Neural cell (in vitro differentiated cells): ENCODE results near the gene CDH16. TPM values are rescaled to one million over a fixed set of nuclear protein-coding genes. Genes with fewer than 3 reads are reported as not detected.

Source experiments
- H2AFZ ChIP-seq: fragments of 200-600, 300-800 bp; sonication (generic), shearing (Covaris generic); 2 replicates; pipeline ENCODE4 v1.6.0; 2014; ENCODE audit warnings: low read depth, mild to moderate bottlenecking, antibody characterized with exemption, low read length, moderate library complexity
- H3F3A ChIP-seq: fragments of 200-600 bp; shearing (Covaris generic); 2 replicates; pipeline ENCODE4 v1.6.1; 2016; ENCODE audit warnings: mild to moderate bottlenecking, moderate library complexity, mixed read lengths, antibody characterized with exemption, low read length; ENCODE audit not compliant: insufficient read depth, poor library complexity, severe bottlenecking
- H3K27ac ChIP-seq: fragments of 200-600, 300-800 bp; sonication (generic), shearing (Covaris generic); 2 replicates; pipeline ENCODE4 v1.5.1; 2014; ENCODE audit warnings: mild to moderate bottlenecking, low read length, moderate library complexity
- H3K27me3 ChIP-seq: fragments of 300-800, 200-600 bp; sonication (generic), shearing (Covaris generic); 2 replicates; pipeline ENCODE4 v1.6.0; 2014; ENCODE audit warnings: mild to moderate bottlenecking, low read depth, low read length, moderate library complexity; ENCODE audit not compliant: insufficient read depth
- H3K36me3 ChIP-seq: fragments of 300-800, 200-600 bp; sonication (generic), shearing (Covaris generic); 2 replicates; pipeline ENCODE4 v1.5.1; 2014; ENCODE audit warnings: mild to moderate bottlenecking, antibody characterized with exemption, low read length, moderate library complexity; ENCODE audit not compliant: insufficient read depth
- H3K4me2 ChIP-seq: fragments of 300-800, 200-600 bp; sonication (generic), shearing (Covaris generic); 2 replicates; pipeline ENCODE4 v1.6.0; 2014; ENCODE audit warnings: mild to moderate bottlenecking, low read length
- H3K4me3 ChIP-seq: fragments of 300-800, 200-600 bp; sonication (generic), shearing (Covaris generic); 2 replicates; pipeline ENCODE4 v1.5.1; 2014; ENCODE audit warnings: mild to moderate bottlenecking, low read length, moderate library complexity
- H3K79me2 ChIP-seq: fragments of 200-600 bp; shearing (Covaris generic); replicated peaks from 2 replicates; pipeline ENCODE4 v1.6.0; 2014; ENCODE audit warnings: mild to moderate bottlenecking, low read length, moderate library complexity; ENCODE audit not compliant: insufficient read depth
- H3K9ac ChIP-seq: fragments of 300-800, 200-600 bp; sonication (generic), shearing (Covaris generic); 2 replicates; pipeline ENCODE4 v1.6.1; 2016; ENCODE audit warnings: mild to moderate bottlenecking, low read length, mixed read lengths
- H3K9me2 ChIP-seq: fragments of 200-600 bp; shearing (Covaris generic); 2 replicates; pipeline ENCODE4 v1.6.1; 2016; ENCODE audit warnings: mild to moderate bottlenecking, low read length, mixed read lengths; ENCODE audit not compliant: insufficient read depth
- H3K9me3 ChIP-seq: fragments of 200-600, 300-800 bp; sonication (generic), shearing (Covaris generic); 2 replicates; pipeline ENCODE4 v1.6.1; 2016; ENCODE audit warnings: mild to moderate bottlenecking, mixed run types, low read length, moderate library complexity, mixed read lengths
- H4K20me1 ChIP-seq: fragments of 200-600 bp; shearing (Covaris generic); 2 replicates; pipeline ENCODE4 v1.6.1; 2016; ENCODE audit warnings: mild to moderate bottlenecking, mixed run types; ENCODE audit not compliant: insufficient read depth
- CTCF ChIP-seq: fragments of 450-650 bp; IDR thresholded peaks from 2 replicates; pipeline ENCODE4 v1.5.1; 2014; ENCODE audit warnings: antibody characterized with exemption, mild to moderate bottlenecking, moderate library complexity; ENCODE audit not compliant: poor library complexity, severe bottlenecking
- MXI1 ChIP-seq: fragments of 450-650 bp; conservative IDR thresholded peaks from 2 replicates; pipeline ENCODE4 v1.6.1; 2014; ENCODE audit warnings: antibody characterized with exemption, mild to moderate bottlenecking; ENCODE audit not compliant: poor library complexity, severe bottlenecking
- REST ChIP-seq: IDR thresholded peaks from 2 replicates; pipeline ENCODE4 v1.6.1; 2012; ENCODE audit warnings: borderline replicate concordance
- SMC3 ChIP-seq: fragments of 450-650 bp; conservative IDR thresholded peaks from 2 replicates; pipeline ENCODE4 v1.6.1; 2014; ENCODE audit warnings: antibody characterized with exemption, mild to moderate bottlenecking, moderate library complexity; ENCODE audit not compliant: poor library complexity
- TAF1 ChIP-seq: IDR thresholded peaks from 2 replicates; pipeline ENCODE4 v1.6.1; 2012; ENCODE audit warnings: low read depth
- polyA plus RNA-seq: library from polyadenylated mRNA; depleted of rRNA; stranded (reverse); fragments of >200 nt; gene quantifications from 2 replicates; pipeline ENCODE4 v1.2.3, GENCODE V29; 2014

Gene CDH16
- polyA plus RNA-seq, 1 donor from 2014 or later = not detected

DNA sequence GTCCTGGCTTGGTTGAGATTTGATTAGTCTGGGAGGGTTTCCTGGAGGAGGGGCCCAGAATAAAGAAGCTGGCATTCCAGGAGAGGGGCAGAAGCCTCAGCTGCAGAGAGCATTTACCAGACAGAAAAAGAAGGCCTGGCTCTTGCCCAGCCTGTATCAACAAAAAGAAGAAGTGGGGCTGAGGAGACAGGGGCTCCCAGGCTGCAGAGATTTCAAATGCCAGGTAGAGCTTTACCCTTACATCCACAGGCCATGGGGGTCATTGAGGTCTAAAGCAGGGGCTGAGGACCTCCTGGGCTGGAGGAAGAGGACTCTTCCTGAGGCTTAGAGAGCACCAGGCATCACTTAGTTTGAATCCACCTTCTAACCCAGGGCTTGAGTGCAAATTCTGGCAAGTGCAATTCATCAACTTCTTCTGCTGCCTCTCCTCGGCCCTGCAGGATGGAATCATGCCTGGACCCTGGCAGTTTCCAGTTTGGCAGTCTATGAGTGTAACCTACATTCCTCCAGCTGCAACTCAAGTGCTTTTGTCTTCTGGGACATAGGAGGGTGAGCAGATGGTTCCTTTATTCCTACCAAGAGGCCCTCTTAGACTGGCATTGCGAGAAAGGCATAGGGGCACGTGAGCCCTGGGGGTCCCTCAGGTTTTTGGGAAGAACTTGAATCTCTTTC, 59.2 kb downstream of the CDH16 start:
- Histone ChIP-seq H3K9me2 (no peaks in the 10 kb centered on the region), H3K4me2 (no peak overlapping the region), H3K27me3 (no peaks in the 10 kb centered on the region), H3K79me2 (no peaks in the 10 kb centered on the region), H4K20me1 (no peaks in the 10 kb centered on the region), H3K27ac (no peak overlapping the region), H3K9ac (no peak overlapping the region), H3K4me3 (no peak overlapping the region), H3F3A (no peaks in the 10 kb centered on the region), H2AFZ (no peak overlapping the region), H3K9me3 (no peaks in the 10 kb centered on the region), H3K36me3 (no peaks in the 10 kb centered on the region)
- TF ChIP-seq TAF1 = no peak
- no peak for TF ChIP-seq REST
- no peak for TF ChIP-seq SMC3
- no peak for TF ChIP-seq MXI1
- no peak for TF ChIP-seq CTCF

- H3K9me2 ChIP-seq = no peaks in the 10 kb centered on the region
- H3K4me2 ChIP-seq = no peak overlapping the region
- no peak overlapping the region for H2AFZ ChIP-seq
- H3K36me3 ChIP-seq = no peaks in the 10 kb centered on the region
- H3K4me3 ChIP-seq = no peak overlapping the region
- no peaks in the 10 kb centered on the region for H4K20me1 ChIP-seq
- no peaks in the 10 kb centered on the region for H3K79me2 ChIP-seq
- no peaks in the 10 kb centered on the region for H3F3A ChIP-seq
- H3K9ac ChIP-seq = no peak overlapping the region
- no peaks in the 10 kb centered on the region for H3K27me3 ChIP-seq
- no peak for TF ChIP-seq CTCF
- no peak for TF ChIP-seq REST
- TF ChIP-seq MXI1 = no peak
- TF ChIP-seq TAF1 = no peak
- H3K9me3 ChIP-seq = no peaks in the 10 kb centered on the region
- H3K27ac ChIP-seq = no peak overlapping the region
These were observed 59.8 kb downstream of the CDH16 start for GRCh38 chr16:66858740-66859396.

Other genes starting within 250 kb of the CDH16 start
- gene CMTM4, start 222.1 kb downstream of the CDH16 start, polyA plus RNA-seq = 26.1 and 27.2 TPM in 2 replicates
- gene DYNC1LI2, start 167.3 kb downstream of the CDH16 start, polyA plus RNA-seq = 237 and 249 TPM in 2 replicates
- gene TERB1, start 117.3 kb downstream of the CDH16 start, polyA plus RNA-seq = 0.38 TPM in 1 of 2 replicates, not detected in the other
- gene NAE1, start 87.9 kb downstream of the CDH16 start, polyA plus RNA-seq = 209 and 227 TPM in 2 replicates
- not detected in 2 replicates for gene CA7, start 74.5 kb downstream of the CDH16 start, polyA plus RNA-seq
- 3.0 and 4.2 TPM in 2 replicates for gene PDP2, start 38.4 kb downstream of the CDH16 start, polyA plus RNA-seq
- gene RRAD, start 6.7 kb upstream of the CDH16 start, polyA plus RNA-seq = 1.0 TPM in 2 replicates
- gene CIAO2B, start 15.5 kb upstream of the CDH16 start, polyA plus RNA-seq = 323 and 339 TPM in 2 replicates
- gene CES2, start 16.6 kb upstream of the CDH16 start, polyA plus RNA-seq = 22.9 and 31.4 TPM in 2 replicates
- 1.8 and 3.7 TPM in 2 replicates for gene CES3, start 42.4 kb upstream of the CDH16 start, polyA plus RNA-seq
- gene CES4A, start 69.7 kb upstream of the CDH16 start, polyA plus RNA-seq = 47.0 and 51.2 TPM in 2 replicates
- 31.1 and 32.6 TPM in 2 replicates for gene CBFB, start 110.3 kb upstream of the CDH16 start, polyA plus RNA-seq
- gene PHAF1, start 191.1 kb upstream of the CDH16 start, polyA plus RNA-seq = 9.8 and 25.9 TPM in 2 replicates
- not detected in 2 replicates for gene B3GNT9, start 232.1 kb upstream of the CDH16 start, polyA plus RNA-seq
- gene TRADD, start 241.0 kb upstream of the CDH16 start, polyA plus RNA-seq = 0.96 TPM in 1 of 2 replicates, not detected in the other
- 1.2 and 2.8 TPM in 2 replicates for gene FBXL8, start 241.1 kb upstream of the CDH16 start, polyA plus RNA-seq
- 12.7 and 27.9 TPM in 2 replicates for gene HSF4, start 245.9 kb upstream of the CDH16 start, polyA plus RNA-seq